A673 (cell line): ENCODE data around the gene POLDIP3.

Experiments
- CTCF ChIP-seq: fragments of 300-800, 200-600 bp; sonication (generic); conservative IDR thresholded peaks from 2 replicates; pipeline ENCODE4 v1.5.1; 2017; ENCODE audit warnings: low read depth, mild to moderate bottlenecking, antibody characterized with exemption, low read length, moderate library complexity, mixed read lengths
- EZH2 ChIP-seq: fragments of 200-600 bp; sonication (generic); IDR thresholded peaks from 2 replicates; pipeline ENCODE4 v1.6.1; 2017; ENCODE audit warnings: borderline replicate concordance, low read depth, mild to moderate bottlenecking, mixed read lengths, antibody characterized with exemption, low read length; ENCODE audit not compliant: poor library complexity, severe bottlenecking

GRCh38 chr22:42641801-42642413 lies 27.2 kb upstream of the POLDIP3 start:
- TF ChIP-seq CTCF, result no peak
- TF ChIP-seq EZH2, result no peak
